Chondrocyte (in vitro differentiated cells): ENCODE data around the gene BCL6. TPM values are rescaled to one million over a fixed set of nuclear protein-coding genes. Genes with fewer than 3 reads are reported as not detected.

ENCODE experiments used
- DNase-seq: peaks from one replicate; pipeline ENCODE4 v3.0.0; 2021; ENCODE audit warnings: mixed read lengths, low spot score
- H3K27ac Mint-ChIP-seq: one replicate; pipeline ENCODE4 v1.8.0; 2021; ENCODE audit warnings: mild to moderate bottlenecking, moderate library complexity, mixed read lengths; ENCODE audit not compliant: unreplicated experiment
- H3K27me3 Mint-ChIP-seq: 2 replicates; pipeline ENCODE4 v1.8.0; 2021; ENCODE audit warnings: low read depth, mixed read lengths
- H3K36me3 Mint-ChIP-seq: 2 replicates; pipeline ENCODE4 v1.8.0; 2021; ENCODE audit warnings: low read depth, mixed read lengths
- H3K4me1 Mint-ChIP-seq: 2 replicates; pipeline ENCODE4 v1.8.0; 2021; ENCODE audit warnings: low read depth, mild to moderate bottlenecking, mixed read lengths
- H3K4me3 Mint-ChIP-seq: one replicate; pipeline ENCODE4 v1.8.0; 2021; ENCODE audit warnings: mild to moderate bottlenecking, moderate library complexity, mixed read lengths; ENCODE audit not compliant: unreplicated experiment
- H3K9me3 Mint-ChIP-seq: 2 replicates; pipeline ENCODE4 v1.8.0; 2021; ENCODE audit warnings: low read depth, mixed read lengths
- total RNA-seq: library from RNA; stranded (reverse); gene quantifications from 3 replicates; pipeline ENCODE4 v1.2.1, GENCODE V29; 2021
- TF ChIP-seq, protein P1 (sequence below): fragments of 200-600 bp; sonication (generic); IDR thresholded peaks from 2 replicates; pipeline ENCODE4 v1.5.0; 2021; ENCODE audit warnings: antibody characterized with exemption, mild to moderate bottlenecking, moderate library complexity

Gene BCL6
- total RNA-seq, 1 donor from 2014 or later: 46.7 TPM

DNA sequence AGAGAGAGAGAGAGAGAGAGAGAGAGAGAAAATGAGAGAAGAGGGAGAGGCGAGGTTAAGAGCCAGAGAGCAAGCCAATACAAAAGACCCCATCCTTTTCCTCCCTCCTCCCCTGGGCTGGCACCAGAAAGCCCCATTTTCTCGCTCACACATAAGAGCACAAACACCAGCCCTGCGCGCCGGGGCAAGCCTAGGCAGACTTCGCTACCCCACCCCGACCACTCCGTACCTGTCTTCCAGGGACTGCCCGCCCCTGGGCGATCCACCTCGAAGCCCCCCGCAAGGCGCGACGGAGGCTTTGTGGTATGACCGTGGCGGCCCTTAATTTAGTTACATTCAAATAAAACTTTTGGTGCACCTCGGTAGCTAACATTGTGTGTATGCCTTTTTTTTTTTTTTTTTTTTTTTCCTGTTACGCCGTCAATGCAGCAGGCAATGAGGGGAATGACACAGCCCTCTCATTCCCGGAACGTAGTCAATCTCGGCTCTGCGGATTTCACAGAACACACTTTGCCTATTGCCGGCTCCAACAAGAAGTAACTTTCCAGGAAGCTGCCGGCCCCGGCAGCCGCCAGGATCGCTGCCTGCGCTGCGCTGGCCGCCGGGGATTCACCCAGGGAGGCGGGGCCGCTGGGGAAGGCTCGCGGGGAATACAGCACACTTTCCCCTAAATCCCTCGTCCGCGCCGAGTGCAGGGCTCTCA is 7.7 kb downstream of the BCL6 start:
- no peaks in the 10 kb centered on the region for H3K9me3 Mint-ChIP-seq
- H3K27ac Mint-ChIP-seq: peak overlapping the region; percentile 96
- H3K27me3 Mint-ChIP-seq: no peaks in the 10 kb centered on the region
- H3K4me1 Mint-ChIP-seq: peaks cover 68% of the 10 kb centered on the region
- TF ChIP-seq, protein P1, sequence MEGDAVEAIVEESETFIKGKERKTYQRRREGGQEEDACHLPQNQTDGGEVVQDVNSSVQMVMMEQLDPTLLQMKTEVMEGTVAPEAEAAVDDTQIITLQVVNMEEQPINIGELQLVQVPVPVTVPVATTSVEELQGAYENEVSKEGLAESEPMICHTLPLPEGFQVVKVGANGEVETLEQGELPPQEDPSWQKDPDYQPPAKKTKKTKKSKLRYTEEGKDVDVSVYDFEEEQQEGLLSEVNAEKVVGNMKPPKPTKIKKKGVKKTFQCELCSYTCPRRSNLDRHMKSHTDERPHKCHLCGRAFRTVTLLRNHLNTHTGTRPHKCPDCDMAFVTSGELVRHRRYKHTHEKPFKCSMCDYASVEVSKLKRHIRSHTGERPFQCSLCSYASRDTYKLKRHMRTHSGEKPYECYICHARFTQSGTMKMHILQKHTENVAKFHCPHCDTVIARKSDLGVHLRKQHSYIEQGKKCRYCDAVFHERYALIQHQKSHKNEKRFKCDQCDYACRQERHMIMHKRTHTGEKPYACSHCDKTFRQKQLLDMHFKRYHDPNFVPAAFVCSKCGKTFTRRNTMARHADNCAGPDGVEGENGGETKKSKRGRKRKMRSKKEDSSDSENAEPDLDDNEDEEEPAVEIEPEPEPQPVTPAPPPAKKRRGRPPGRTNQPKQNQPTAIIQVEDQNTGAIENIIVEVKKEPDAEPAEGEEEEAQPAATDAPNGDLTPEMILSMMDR: no peak
- DNase-seq: no peak
- H3K4me3 Mint-ChIP-seq: peak overlapping the region; percentile 87
- peaks cover 8% of the 10 kb centered on the region for H3K36me3 Mint-ChIP-seq

DNA sequence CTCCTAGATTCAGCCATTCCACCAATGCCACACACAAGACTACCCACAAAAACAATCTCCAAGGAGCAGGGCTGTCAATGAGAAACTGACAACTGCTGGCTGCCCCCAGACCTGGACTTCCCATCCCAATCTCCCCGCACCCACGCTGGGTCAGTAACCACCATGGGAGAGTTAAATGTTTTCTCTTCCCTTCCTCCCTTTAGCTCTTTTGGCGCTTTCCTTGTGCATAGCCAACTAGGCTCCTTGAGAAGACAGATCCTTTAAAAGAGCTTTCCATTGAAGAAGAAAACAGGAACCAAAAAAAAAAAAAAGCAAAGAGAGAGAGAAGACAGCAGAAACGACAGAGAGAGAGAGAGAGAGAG is 8.3 kb downstream of the BCL6 start:
- peaks cover 12% of the 10 kb centered on the region for H3K36me3 Mint-ChIP-seq
- peak overlapping the region; percentile 96 for H3K27ac Mint-ChIP-seq
- H3K4me3 Mint-ChIP-seq: peak overlapping the region; percentile 87
- TF ChIP-seq, protein P1: no peak
- H3K27me3 Mint-ChIP-seq: no peaks in the 10 kb centered on the region
- H3K9me3 Mint-ChIP-seq: no peaks in the 10 kb centered on the region
- DNase-seq: no peak
- H3K4me1 Mint-ChIP-seq: peaks cover 62% of the 10 kb centered on the region

DNA sequence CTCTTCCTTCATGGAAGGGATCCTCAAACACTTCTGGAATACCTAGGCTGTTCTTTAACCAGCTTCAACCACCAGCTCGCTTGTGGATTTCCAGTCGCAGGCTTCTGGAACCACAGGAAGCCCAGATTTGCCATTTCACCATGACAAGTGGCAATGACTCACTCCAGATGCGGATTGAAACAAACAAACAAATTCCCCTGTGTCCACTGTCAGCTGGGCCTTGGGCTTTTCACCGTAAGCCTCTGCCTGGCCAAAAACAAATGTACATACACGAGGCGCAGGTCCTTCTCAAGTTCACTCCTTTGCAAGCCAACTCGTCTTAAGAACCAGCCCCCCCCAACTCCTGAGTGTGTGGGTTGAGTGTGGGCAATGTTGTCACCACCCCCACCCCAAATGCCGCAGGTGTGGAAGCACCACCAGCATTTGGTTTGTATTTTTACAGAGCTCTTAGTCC is 8.8 kb downstream of the BCL6 start:
- Mint-ChIP-seq H3K4me3 (no peak overlapping the region), H3K27me3 (no peaks in the 10 kb centered on the region), H3K36me3 (peaks cover 15% of the 10 kb centered on the region), H3K27ac (peak overlapping the region; percentile 96), H3K9me3 (no peaks in the 10 kb centered on the region), H3K4me1 (peaks cover 57% of the 10 kb centered on the region)
- TF ChIP-seq, protein P1: no peak
- DNase-seq: no peak

DNA sequence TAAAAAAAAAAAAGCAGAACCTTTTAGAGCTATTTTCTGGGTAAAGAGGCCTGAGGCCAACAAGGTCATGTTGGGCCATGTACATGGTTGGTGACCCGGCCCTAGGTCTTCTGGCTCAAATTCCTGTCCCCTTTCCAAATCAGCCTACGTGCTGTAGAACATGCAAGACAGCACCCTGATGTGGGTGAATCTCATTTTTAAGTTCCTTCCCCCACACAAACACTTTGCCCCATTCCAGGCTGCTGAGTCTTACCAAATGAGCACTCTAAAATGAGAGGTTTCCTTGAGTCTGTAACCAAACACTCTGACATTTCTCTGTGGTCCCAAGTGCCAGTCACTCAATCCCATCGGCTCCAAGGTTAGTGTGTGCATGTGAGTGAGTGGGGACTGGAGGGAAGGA is 9.4 kb downstream of the BCL6 start:
- Mint-ChIP-seq H3K27ac (peak overlapping the region; percentile 96), H3K4me1 (peaks cover 51% of the 10 kb centered on the region), H3K4me3 (no peak overlapping the region), H3K36me3 (peaks cover 19% of the 10 kb centered on the region), H3K9me3 (no peaks in the 10 kb centered on the region), H3K27me3 (no peaks in the 10 kb centered on the region)
- no peak for DNase-seq
- TF ChIP-seq, protein P1: no peak

DNA sequence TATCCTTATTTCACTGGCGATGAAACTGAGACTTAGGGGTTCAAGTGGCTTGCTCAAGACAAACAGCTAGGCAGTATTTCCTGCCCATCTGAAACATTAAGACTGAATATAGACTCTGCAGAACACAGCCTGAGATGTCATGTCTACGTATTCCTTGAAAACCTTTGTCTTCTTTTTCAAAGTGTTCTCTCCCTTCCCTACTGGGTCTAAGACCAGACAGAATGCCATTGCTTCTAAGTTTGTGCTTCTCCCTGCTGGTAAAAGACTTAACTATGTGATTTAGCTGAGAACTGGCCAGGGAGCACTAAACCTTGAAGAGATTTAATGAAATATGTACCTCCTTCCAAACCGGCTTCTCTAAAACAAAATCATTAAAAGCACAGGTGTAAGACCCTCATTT is 9.9 kb downstream of the BCL6 start:
- H3K9me3 Mint-ChIP-seq: no peaks in the 10 kb centered on the region
- H3K27me3 Mint-ChIP-seq: no peaks in the 10 kb centered on the region
- peaks cover 46% of the 10 kb centered on the region for H3K4me1 Mint-ChIP-seq
- DNase-seq: no peak
- no peak overlapping the region for H3K4me3 Mint-ChIP-seq
- H3K36me3 Mint-ChIP-seq: peaks cover 23% of the 10 kb centered on the region
- H3K27ac Mint-ChIP-seq: peak overlapping the region; percentile 96
- TF ChIP-seq, protein P1: no peak
